HCT116 (cell line): ENCODE results near the gene RBM15B. TPM values are rescaled to one million over a fixed set of nuclear protein-coding genes. Genes with fewer than 3 reads are reported as not detected.

Experiments
- ATAC-seq: fragments of 200-7000 bp; cut with Tn5 transposase; 2 replicates; pipeline ENCODE4 v1.9.1; 2020; ENCODE audit warnings: mild to moderate bottlenecking, moderate library complexity
- BruUV-seq: library from RNA; stranded (reverse); fragments of 400-500 nt; replicated peaks from 2 replicates; lab custom pipeline; 2021; lab: Mats Ljungman, UMichigan
- CTCF ChIA-PET: fragments of 300-600 bp; sonication (Branson Sonifier 250); formaldehyde crosslinking; loops from one replicate; lab custom pipeline; 2021; ENCODE audit warnings: antibody characterized with exemption; lab: Charles Lee
- POLR2A ChIA-PET: fragments of 300-600, 350-600 bp; sonication (Branson Sonifier 250); formaldehyde crosslinking; loops from one replicate; lab custom pipeline; 2021; ENCODE audit warnings: antibody characterized with exemption; lab: Charles Lee
- RAD21 ChIA-PET, 2 experiments: fragments of 300-600 bp; sonication (Branson Sonifier 250); formaldehyde crosslinking; loops; one replicate each; lab custom pipeline; 2023; ENCODE audit warnings: low total read pairs in 2 of 2; ENCODE audit not compliant: uncharacterized antibody in 2 of 2, unreplicated experiment in 2 of 2, low non-redundant PET in 1 of 2; lab: Charles Lee
- DNase-seq: peaks from one replicate; pipeline ENCODE4 v3.0.0-alpha.2; 2010; ENCODE audit warnings: low read depth, low spot score
- H2AFZ ChIP-seq: fragments of 200-600 bp; shearing (Covaris generic), sonication (generic); 2 replicates; pipeline ENCODE4 v1.6.1; 2017; ENCODE audit warnings: low read depth, mixed run types, mixed read lengths, antibody characterized with exemption, low read length; ENCODE audit not compliant: poor library complexity, severe bottlenecking
- H3K27ac ChIP-seq: 2 replicates; pipeline ENCODE4 v1.5.1; 2012; ENCODE audit warnings: low read depth, low read length
- H3K27me3 ChIP-seq: fragments of 200-600 bp; sonication (generic); 2 replicates; pipeline ENCODE4 v1.6.1; 2016; ENCODE audit warnings: mixed run types, low read length, mixed read lengths; ENCODE audit not compliant: insufficient read depth
- H3K36me3 ChIP-seq, 2 experiments: fragments of 200-500 bp in 1 of 2; fragments of 200-600 bp in 1 of 2; sonication (Bioruptor generic) in 1 of 2; sonication (generic) in 1 of 2; 2 replicates each; pipeline versions ENCODE4 v1.5.1 to v1.6.1; 2014 to 2016; ENCODE audit warnings: low read length in 2 of 2, inconsistent platforms in 1 of 2, mixed read lengths in 1 of 2, mixed run types in 1 of 2; ENCODE audit not compliant: insufficient read depth in 2 of 2, control insufficient read depth in 1 of 2
- H3K4me1 ChIP-seq, 2 experiments: fragments of 200-600 bp in 1 of 2; sonication (generic) in 1 of 2; 2 replicates each; pipeline versions ENCODE4 v1.5.1 to v1.6.1; 2012 to 2017; ENCODE audit warnings: low read length in 2 of 2, inconsistent platforms in 1 of 2, mild to moderate bottlenecking in 1 of 2, mixed read lengths in 1 of 2, mixed run types in 1 of 2, moderate library complexity in 1 of 2; ENCODE audit not compliant: insufficient read depth in 2 of 2, control insufficient read depth in 1 of 2
- H3K4me2 ChIP-seq: fragments of 200-600 bp; sonication (generic); 2 replicates; pipeline ENCODE4 v1.6.1; 2017; ENCODE audit warnings: mixed run types, low read length, mixed read lengths
- H3K4me3 ChIP-seq, 2 experiments: fragments of 200-600 bp in 1 of 2; sonication (generic) in 1 of 2; replicated peaks in 1 of 2; 2 replicates each; pipeline ENCODE4 v1.5.1; 2011 to 2016; ENCODE audit warnings: low read length in 2 of 2, control low read depth in 1 of 2, low read depth in 1 of 2, mild to moderate bottlenecking in 1 of 2, mixed read lengths in 1 of 2, mixed run types in 1 of 2
- H3K79me2 ChIP-seq: fragments of 200-600 bp; sonication (generic); 2 replicates; pipeline ENCODE4 v1.6.1; 2017; ENCODE audit warnings: mild to moderate bottlenecking, mixed run types, low read length, moderate library complexity, mixed read lengths; ENCODE audit not compliant: insufficient read depth
- H3K9ac ChIP-seq: fragments of 200-600 bp; sonication (generic); 2 replicates; pipeline ENCODE4 v1.6.1; 2016; ENCODE audit warnings: low read length, mixed read lengths
- H3K9me2 ChIP-seq: fragments of 200-600 bp; sonication (generic), shearing (Covaris generic); 2 replicates; pipeline ENCODE4 v1.6.1; 2017; ENCODE audit warnings: mixed run types, mild to moderate bottlenecking, moderate library complexity; ENCODE audit not compliant: insufficient read depth
- H3K9me3 ChIP-seq, 2 experiments: fragments of 200-500 bp in 1 of 2; fragments of 200-600 bp in 1 of 2; sonication (Bioruptor generic) in 1 of 2; sonication (generic) in 1 of 2; 2 replicates each; pipeline ENCODE4 v1.6.1; 2014 to 2017; ENCODE audit warnings: low read length in 2 of 2, mixed read lengths in 2 of 2, inconsistent platforms in 1 of 2, low read depth in 1 of 2, mild to moderate bottlenecking in 1 of 2, mixed run types in 1 of 2, moderate library complexity in 1 of 2; ENCODE audit not compliant: control insufficient read depth in 1 of 2, insufficient read depth in 1 of 2
- H4K20me1 ChIP-seq: fragments of 200-600 bp; sonication (generic), shearing (Covaris generic); 2 replicates; pipeline ENCODE4 v1.6.1; 2017; ENCODE audit warnings: mixed run types, mild to moderate bottlenecking, moderate library complexity; ENCODE audit not compliant: insufficient read depth
- CBX3 ChIP-seq: IDR thresholded peaks from 2 replicates; pipeline ENCODE4 v1.6.1; 2012; ENCODE audit warnings: low read depth
- EGR1 ChIP-seq: IDR thresholded peaks from 2 replicates; pipeline ENCODE4 v1.6.1; 2012; ENCODE audit warnings: low read depth
- ELF1 ChIP-seq: IDR thresholded peaks from 2 replicates; pipeline ENCODE4 v1.6.1; 2012; ENCODE audit warnings: low read depth, borderline replicate concordance
- EZH2 ChIP-seq: fragments of 200-600 bp; sonication (generic); IDR thresholded peaks from 2 replicates; pipeline ENCODE4 v1.6.1; 2017; ENCODE audit warnings: antibody characterized with exemption, mixed run types
- FOSL1 ChIP-seq: IDR thresholded peaks from 2 replicates; pipeline ENCODE4 v1.6.1; 2012; ENCODE audit warnings: low read depth
- POLR2AphosphoS5 ChIP-seq: IDR thresholded peaks from 2 replicates; pipeline ENCODE4 v1.6.1; 2011; ENCODE audit warnings: mild to moderate bottlenecking, low read depth, low read length, moderate library complexity
- SP1 ChIP-seq: IDR thresholded peaks from 2 replicates; pipeline ENCODE4 v1.6.1; 2012; ENCODE audit warnings: low read depth
- SRF ChIP-seq: IDR thresholded peaks from 2 replicates; pipeline ENCODE4 v1.6.1; 2012; ENCODE audit warnings: low read depth
- TCF7L2 ChIP-seq: IDR thresholded peaks from 2 replicates; pipeline ENCODE4 v1.7.0; 2011; ENCODE audit warnings: borderline replicate concordance, inconsistent platforms; ENCODE audit not compliant: insufficient read depth, insufficient read length; ENCODE audit errors: extremely low read depth
- ZNF274 ChIP-seq: fragments of 200-500 bp; sonication (Bioruptor generic); IDR thresholded peaks from 2 replicates; pipeline ENCODE4 v1.6.1; 2014; ENCODE audit warnings: mild to moderate bottlenecking, low read depth, low read length, inconsistent platforms
- intact Hi-C: fragments of 100-400 bp; cut with micrococcal nuclease; formaldehyde crosslinking; loops from 2 replicates; pipeline ENCODE4 v1.10.0; 2022
- total RNA-seq: library from RNA; stranded (reverse); gene quantifications from one replicate; pipeline ENCODE4 v1.2.1, GENCODE V29; 2021; ENCODE audit not compliant: unreplicated experiment
- TF ChIP-seq, protein P1 (sequence below): IDR thresholded peaks from 2 replicates; pipeline ENCODE4 v1.6.1; 2012
- TF ChIP-seq, protein P2 (sequence below), 3 experiments: fragments of 200-600 bp in 1 of 3; sonication (generic) in 1 of 3; IDR thresholded peaks in 2 of 3; conservative IDR thresholded peaks in 1 of 3; 2 replicates each; pipeline ENCODE4 v1.5.1; 2012 to 2017; ENCODE audit warnings: low read depth in 2 of 3, low read length in 2 of 3, antibody characterized with exemption in 1 of 3, borderline replicate concordance in 1 of 3, control low read depth in 1 of 3, mild to moderate bottlenecking in 1 of 3, mixed read lengths in 1 of 3, mixed run types in 1 of 3, moderate library complexity in 1 of 3; ENCODE audit not compliant: insufficient read depth in 1 of 3
- TF ChIP-seq, protein P3 (sequence below): IDR thresholded peaks from 2 replicates; pipeline ENCODE4 v1.6.1; 2012

Gene RBM15B
- total RNA-seq, 1 experiment from 2014 or later, result 24.1 TPM

DNA sequence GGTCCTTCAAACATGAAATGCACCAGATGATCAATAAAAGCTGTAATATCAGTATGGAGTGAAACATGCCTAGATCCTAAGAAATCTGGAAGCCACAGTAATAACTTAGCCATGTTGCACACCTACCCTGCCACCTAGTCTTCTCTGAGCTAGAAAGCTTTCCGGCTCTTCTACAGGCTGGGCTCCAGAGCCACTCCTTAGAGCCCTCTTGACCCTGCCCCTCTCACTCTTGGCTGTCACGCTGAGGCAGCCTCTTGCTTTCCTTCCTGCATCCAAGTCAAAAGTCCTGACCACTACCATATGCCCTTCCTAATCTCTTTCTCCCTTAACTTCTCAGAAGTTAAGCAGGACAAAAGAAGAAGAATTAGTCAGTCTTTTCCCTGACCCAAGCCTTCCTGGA lies 17.7 kb downstream of the RBM15B start:
- no peak overlapping the region for H3K4me3 ChIP-seq
- ChIA-PET RAD21 (no interaction called here), POLR2A (no interaction called here), CTCF (no interaction called here)
- peaks cover 33% of the 10 kb centered on the region; the same call in 1 of the 2 replicates for H3K79me2 ChIP-seq
- intact Hi-C loops, result no loop called here
- TF ChIP-seq, protein P1, sequence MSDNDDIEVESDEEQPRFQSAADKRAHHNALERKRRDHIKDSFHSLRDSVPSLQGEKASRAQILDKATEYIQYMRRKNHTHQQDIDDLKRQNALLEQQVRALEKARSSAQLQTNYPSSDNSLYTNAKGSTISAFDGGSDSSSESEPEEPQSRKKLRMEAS, result no peak
- TF ChIP-seq SP1, result no peak
- TF ChIP-seq EGR1, result no peak
- TF ChIP-seq POLR2AphosphoS5, result no peak
- TF ChIP-seq FOSL1, result no peak
- TF ChIP-seq CBX3, result no peak
- TF ChIP-seq TCF7L2, result no peak
- no peak for TF ChIP-seq ELF1
- TF ChIP-seq, protein P2, sequence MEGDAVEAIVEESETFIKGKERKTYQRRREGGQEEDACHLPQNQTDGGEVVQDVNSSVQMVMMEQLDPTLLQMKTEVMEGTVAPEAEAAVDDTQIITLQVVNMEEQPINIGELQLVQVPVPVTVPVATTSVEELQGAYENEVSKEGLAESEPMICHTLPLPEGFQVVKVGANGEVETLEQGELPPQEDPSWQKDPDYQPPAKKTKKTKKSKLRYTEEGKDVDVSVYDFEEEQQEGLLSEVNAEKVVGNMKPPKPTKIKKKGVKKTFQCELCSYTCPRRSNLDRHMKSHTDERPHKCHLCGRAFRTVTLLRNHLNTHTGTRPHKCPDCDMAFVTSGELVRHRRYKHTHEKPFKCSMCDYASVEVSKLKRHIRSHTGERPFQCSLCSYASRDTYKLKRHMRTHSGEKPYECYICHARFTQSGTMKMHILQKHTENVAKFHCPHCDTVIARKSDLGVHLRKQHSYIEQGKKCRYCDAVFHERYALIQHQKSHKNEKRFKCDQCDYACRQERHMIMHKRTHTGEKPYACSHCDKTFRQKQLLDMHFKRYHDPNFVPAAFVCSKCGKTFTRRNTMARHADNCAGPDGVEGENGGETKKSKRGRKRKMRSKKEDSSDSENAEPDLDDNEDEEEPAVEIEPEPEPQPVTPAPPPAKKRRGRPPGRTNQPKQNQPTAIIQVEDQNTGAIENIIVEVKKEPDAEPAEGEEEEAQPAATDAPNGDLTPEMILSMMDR (IDR thresholded peaks at IDR 0.05 in 2 of 3, conservative IDR thresholded peaks at IDR 0.05 in 1 of 3; ENCODE audit: borderline replicate concordance in 1 of 3, insufficient read depth in 1 of 3, low read depth in 2 of 3, low read length in 2 of 3), result no peak
- TF ChIP-seq, protein P3, sequence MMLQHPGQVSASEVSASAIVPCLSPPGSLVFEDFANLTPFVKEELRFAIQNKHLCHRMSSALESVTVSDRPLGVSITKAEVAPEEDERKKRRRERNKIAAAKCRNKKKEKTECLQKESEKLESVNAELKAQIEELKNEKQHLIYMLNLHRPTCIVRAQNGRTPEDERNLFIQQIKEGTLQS, result no peak
- TF ChIP-seq ZNF274, result no peak
- no peak for TF ChIP-seq SRF
- no peak for TF ChIP-seq EZH2
- no peak for ATAC-seq
- no TSS peak for BruUV-seq
- H3K36me3 ChIP-seq, result peaks cover 19 to 25% of the 10 kb centered on the region in 2 experiments
- no peaks in the 10 kb centered on the region for H3K9me3 ChIP-seq
- H3K4me1 ChIP-seq, result no peaks in the 10 kb centered on the region
- no peaks in the 10 kb centered on the region for H3K27me3 ChIP-seq
- H3K27ac ChIP-seq, result no peak overlapping the region
- H2AFZ ChIP-seq, result no peak overlapping the region
- H4K20me1 ChIP-seq, result no peaks in the 10 kb centered on the region
- no peak overlapping the region for H3K9ac ChIP-seq
- H3K9me2 ChIP-seq, result no peaks in the 10 kb centered on the region
- no peak overlapping the region for H3K4me2 ChIP-seq
- DNase-seq, result no peak
